Common myeloid progenitor, CD34-positive (primary cell): Measurements from ENCODE around the gene OR4D9.
"Not testable (repeated sequence)": the region's sequence is repeated elsewhere in the genome, so short reads cannot be mapped to it uniquely, and the experiment has no call there.

Experiments
- CTCF ChIA-PET: fragments of 350-600 bp; sonication (Branson Sonifier 250); formaldehyde crosslinking; loops from one replicate; lab custom pipeline; 2021; ENCODE audit warnings: antibody characterized with exemption; lab: Charles Lee
- POLR2A ChIA-PET: fragments of 350-600 bp; sonication (Branson Sonifier 250); formaldehyde crosslinking; loops from one replicate; lab custom pipeline; 2021; ENCODE audit warnings: antibody characterized with exemption; lab: Charles Lee
- DNase-seq, 3 donors: peaks; one replicate each; pipeline versions ENCODE4 v3.0.0 to v3.0.0-alpha.2; 2013
- H3K27ac ChIP-seq, 2 experiments: 1 replicate in 1 of 2; 2 replicates in 1 of 2; pipeline ENCODE4 v1.7.0; 2013; ENCODE audit warnings: inconsistent platforms in 2 of 2, low read length in 2 of 2, mild to moderate bottlenecking in 2 of 2, low read depth in 1 of 2, moderate library complexity in 1 of 2; ENCODE audit not compliant: severe bottlenecking in 2 of 2, insufficient read depth in 1 of 2, poor library complexity in 1 of 2
- H3K27me3 ChIP-seq, 5 experiments: replicated peaks in 2 of 5; 1 replicate in 3 of 5; 2 replicates in 2 of 5; pipeline versions ENCODE4 v1.6.1 to v1.7.0; 2013; ENCODE audit warnings: low read length in 4 of 5, mild to moderate bottlenecking in 2 of 5, moderate library complexity in 2 of 5, inconsistent platforms in 1 of 5; ENCODE audit not compliant: insufficient read depth in 5 of 5, control insufficient read depth in 4 of 5
- H3K36me3 ChIP-seq, 4 experiments: 1 replicate in 2 of 4; 2 replicates in 2 of 4; pipeline versions ENCODE4 v1.6.1 to v1.7.0; 2013; ENCODE audit warnings: low read length in 3 of 4, control low read depth in 1 of 4, mild to moderate bottlenecking in 1 of 4; ENCODE audit not compliant: control insufficient read depth in 4 of 4, insufficient read depth in 4 of 4
- H3K4me1 ChIP-seq, 4 experiments: 1 replicate in 3 of 4; 2 replicates in 1 of 4; pipeline versions ENCODE4 v1.6.1 to v1.7.1; 2013; ENCODE audit warnings: low read length in 3 of 4, mild to moderate bottlenecking in 3 of 4, control low read depth in 1 of 4, inconsistent platforms in 1 of 4, moderate library complexity in 1 of 4; ENCODE audit not compliant: control insufficient read depth in 4 of 4, insufficient read depth in 4 of 4; ENCODE audit errors: control extremely low read depth in 1 of 4
- H3K4me3 ChIP-seq, 7 experiments: 1 replicate in 4 of 7; 2 replicates in 3 of 7; pipeline versions ENCODE4 v1.5.1 to v1.7.0; 2013; ENCODE audit warnings: mild to moderate bottlenecking in 7 of 7, low read length in 6 of 7, moderate library complexity in 6 of 7, inconsistent platforms in 2 of 7, low read depth in 2 of 7, control low read depth in 1 of 7; ENCODE audit not compliant: insufficient read depth in 4 of 7, control insufficient read depth in 1 of 7; ENCODE audit errors: extremely low read depth in 1 of 7
- H3K9me3 ChIP-seq, 5 experiments: 1 replicate in 4 of 5; 2 replicates in 1 of 5; pipeline versions ENCODE4 v1.6.1 to v1.7.1; 2013; ENCODE audit warnings: low read length in 4 of 5, mild to moderate bottlenecking in 2 of 5, inconsistent platforms in 1 of 5, low read depth in 1 of 5, moderate library complexity in 1 of 5; ENCODE audit not compliant: control insufficient read depth in 4 of 5, insufficient read depth in 2 of 5; ENCODE audit errors: control extremely low read depth in 1 of 5
- WGBS: methylation state at CpG from one replicate; pipeline ENCODE4 v1.1.5; 2013; ENCODE audit not compliant: insufficient coverage; 5-methylcytosine and 5-hydroxymethylcytosine counted together

Gene OR4D9

DNA sequence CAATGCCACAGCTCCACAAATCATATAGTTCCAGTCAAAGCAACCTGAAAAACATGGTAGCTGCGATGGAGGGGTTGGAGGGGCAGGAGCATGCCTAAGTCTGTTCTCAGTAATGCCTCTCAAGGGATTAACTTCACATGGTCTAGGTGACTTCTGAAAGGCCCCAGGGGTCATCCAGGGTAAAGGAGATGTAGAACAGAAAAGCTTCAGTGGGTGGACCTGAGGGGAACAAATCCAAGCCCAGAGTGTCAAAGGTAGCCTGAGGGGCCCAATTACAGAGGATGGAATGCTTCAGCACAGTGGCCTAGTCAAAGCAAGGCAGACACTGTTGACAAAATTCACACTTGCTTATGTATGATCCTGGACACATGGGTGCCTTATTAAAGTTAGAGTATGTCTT is 23.3 kb downstream of the OR4D9 start:
- no CpG with 5 or more reads among the region's 1 CpG for WGBS
- CTCF ChIA-PET, result interaction anchor here (2.0 to 2.1 kb wide), 2 partner anchors 14 to 15 kb away, joined by 5 to 7 read pairs; no protein-coding TSS in a partner anchor

DNA sequence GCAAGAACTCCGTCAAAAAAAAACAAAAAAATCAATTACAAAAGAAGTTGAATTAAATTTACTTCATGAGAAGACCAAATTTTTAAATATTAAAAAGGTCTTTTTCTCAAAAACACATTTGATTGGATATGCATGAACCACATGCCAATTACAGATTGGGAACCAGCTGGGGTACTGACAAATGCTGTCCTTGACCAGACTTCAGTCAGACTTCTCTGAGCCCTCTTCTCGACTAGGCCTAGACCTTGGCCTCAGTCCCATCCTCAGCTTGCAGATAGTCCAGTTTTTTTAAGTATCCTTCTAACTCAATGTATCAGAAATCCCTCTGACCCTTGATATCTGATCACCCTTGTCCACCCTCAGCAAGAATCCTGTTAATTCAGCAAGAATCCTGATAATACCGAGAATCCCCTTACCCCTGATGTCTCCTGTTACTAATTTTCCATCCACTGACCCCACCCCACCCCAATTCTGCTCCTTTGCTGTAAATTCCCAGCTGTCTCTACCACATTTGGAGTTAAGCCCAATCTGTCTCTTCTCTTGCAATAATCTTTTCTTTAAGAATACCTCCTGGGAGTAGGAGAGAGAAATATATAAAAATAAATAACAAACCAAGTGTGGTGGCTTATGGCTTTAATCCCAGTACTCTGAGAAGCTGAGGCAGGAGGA is 30.9 kb downstream of the OR4D9 start:
- no peak overlapping the region for H3K27ac ChIP-seq
- no peak overlapping the region for H3K4me3 ChIP-seq
- no peaks in the 10 kb centered on the region for H3K36me3 ChIP-seq
- no peaks in the 10 kb centered on the region for H3K27me3 ChIP-seq
- no peak for DNase-seq
- H3K9me3 ChIP-seq, result no peaks in the 10 kb centered on the region
- 100% methylated on average over 2 of the region's 3 CpGs for WGBS
- POLR2A ChIA-PET, result interaction anchor here (0.7 kb wide), 1 partner anchor 127 kb away, joined by 7 read pairs; the partner anchor contains the start of gene PATL1
- peaks cover 2 to 7% (median 6%) of the 10 kb centered on the region in 4 experiments for H3K4me1 ChIP-seq
- CTCF ChIA-PET, result interaction anchor here (1.2 kb wide), 2 partner anchors 15 to 23 kb away, joined by 3 read pairs; no protein-coding TSS in a partner anchor

More for the DNA sequence above, 23.3 kb downstream of the OR4D9 start:
- no peaks in the 10 kb centered on the region for H3K27me3 ChIP-seq
- POLR2A ChIA-PET, result no interaction called here
- no peaks in the 10 kb centered on the region for H3K9me3 ChIP-seq
- H3K27ac ChIP-seq, result no peak overlapping the region
- H3K4me3 ChIP-seq, result no peak overlapping the region
- DNase-seq, result no peak
- no peaks in the 10 kb centered on the region for H3K36me3 ChIP-seq
- H3K4me1 ChIP-seq, result peaks cover 2 to 14% (median 9%) of the 10 kb centered on the region in 4 experiments

DNA sequence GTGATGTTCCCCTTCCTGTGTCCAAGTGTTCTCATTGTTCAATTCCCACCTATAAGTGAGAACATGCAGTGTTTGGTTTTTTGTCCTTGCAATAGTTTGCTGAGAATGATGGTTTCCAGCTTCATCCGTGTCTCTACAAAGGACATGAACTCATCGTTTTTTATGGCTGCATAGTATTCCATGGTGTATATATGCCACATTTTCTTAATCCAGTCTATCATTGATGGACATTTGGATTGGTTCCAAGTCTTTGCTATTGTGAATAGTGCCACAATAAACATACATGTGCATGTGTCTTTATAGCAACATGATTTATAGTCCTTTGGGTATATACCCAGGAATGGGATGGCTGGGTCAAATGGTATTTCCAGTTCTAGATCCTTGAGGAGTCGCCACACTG is 32.4 kb downstream of the OR4D9 start:
- POLR2A ChIA-PET, H3K4me3 ChIP-seq, H3K4me1 ChIP-seq, H3K36me3 ChIP-seq, H3K27me3 ChIP-seq, H3K9me3 ChIP-seq, DNase-seq, H3K27ac ChIP-seq, CTCF ChIA-PET: not testable (repeated sequence)
- WGBS, result no CpG with 5 or more reads among the region's 3 CpGs

DNA sequence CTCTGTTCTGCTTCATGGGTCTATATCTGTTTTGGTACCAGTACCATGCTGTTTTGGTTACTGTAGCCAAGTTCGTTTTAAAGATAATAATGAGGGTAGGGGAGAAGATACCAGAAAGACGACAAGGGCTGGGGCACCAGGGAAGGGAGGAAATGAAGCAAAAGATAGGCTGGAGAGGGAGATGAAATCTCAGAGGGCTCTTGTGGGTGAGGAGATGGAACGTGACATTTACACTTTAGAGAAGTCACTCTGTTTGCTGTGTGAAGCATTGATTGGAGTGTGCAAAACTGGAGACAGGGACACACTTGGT is 33.5 kb downstream of the OR4D9 start:
- Histone ChIP-seq H3K27ac (peak overlapping the region in 1 of 2 experiments; percentile 78), H3K27me3 (no peaks in the 10 kb centered on the region), H3K36me3 (no peaks in the 10 kb centered on the region), H3K9me3 (no peaks in the 10 kb centered on the region), H3K4me1 (peaks cover 3 to 7% (median 5%) of the 10 kb centered on the region in 4 experiments), H3K4me3 (no peak overlapping the region)
- POLR2A ChIA-PET, result no interaction called here
- WGBS, result 77% methylated on average over 3 of the region's 3 CpGs
- CTCF ChIA-PET, result no interaction called here
- no peak for DNase-seq

DNA sequence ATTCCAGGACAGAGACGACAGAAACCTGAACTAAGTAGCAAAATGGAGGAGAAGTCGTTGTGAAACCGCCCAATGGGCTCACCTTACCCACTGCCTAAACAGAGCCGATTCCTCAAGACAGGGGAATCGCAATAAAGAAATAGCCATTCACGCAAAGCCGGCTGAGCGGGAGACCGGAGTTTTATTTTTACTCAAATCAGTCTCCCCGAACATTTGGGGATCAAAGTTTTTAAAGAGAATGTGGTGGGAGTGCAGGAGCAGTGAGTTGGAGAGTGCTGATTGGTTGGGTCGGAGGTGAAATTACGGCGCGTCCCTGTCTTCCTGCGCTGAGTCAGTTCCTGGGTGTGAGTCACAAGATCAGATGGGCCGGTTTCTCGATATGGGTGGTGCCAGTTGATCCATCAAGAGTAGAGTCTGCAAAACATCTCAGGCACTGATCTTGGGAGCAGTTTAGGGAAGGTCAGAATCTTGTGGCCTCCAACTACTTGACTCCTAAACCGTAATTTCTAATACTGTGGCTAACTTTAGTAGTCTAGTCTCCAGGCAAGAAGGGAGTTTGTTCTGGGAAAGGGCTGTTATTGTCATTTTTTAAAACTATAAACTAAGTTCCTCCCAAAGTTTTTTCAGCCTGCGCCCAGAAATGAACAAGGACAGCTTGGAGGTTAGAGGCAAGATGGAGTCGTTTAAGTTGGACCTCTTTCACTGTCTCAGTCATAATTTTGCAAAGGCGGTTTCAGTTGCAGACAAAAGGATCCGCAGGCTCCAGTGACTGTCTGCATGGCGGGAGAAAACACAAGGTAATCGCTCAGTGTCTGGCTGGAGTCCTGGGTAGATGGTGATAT is 34.1 kb downstream of the OR4D9 start:
- ChIA-PET POLR2A (no interaction called here), CTCF (no interaction called here)
- Histone ChIP-seq H3K36me3 (no peaks in the 10 kb centered on the region), H3K9me3 (no peaks in the 10 kb centered on the region), H3K27me3 (no peaks in the 10 kb centered on the region), H3K27ac (peak overlapping the region in 1 of 2 experiments; percentile 78), H3K4me3 (no peak overlapping the region), H3K4me1 (peaks cover 3 to 9% (median 5%) of the 10 kb centered on the region in 4 experiments)
- 95% methylated on average over 21 of the region's 24 CpGs for WGBS
- DNase-seq, result no peak

DNA sequence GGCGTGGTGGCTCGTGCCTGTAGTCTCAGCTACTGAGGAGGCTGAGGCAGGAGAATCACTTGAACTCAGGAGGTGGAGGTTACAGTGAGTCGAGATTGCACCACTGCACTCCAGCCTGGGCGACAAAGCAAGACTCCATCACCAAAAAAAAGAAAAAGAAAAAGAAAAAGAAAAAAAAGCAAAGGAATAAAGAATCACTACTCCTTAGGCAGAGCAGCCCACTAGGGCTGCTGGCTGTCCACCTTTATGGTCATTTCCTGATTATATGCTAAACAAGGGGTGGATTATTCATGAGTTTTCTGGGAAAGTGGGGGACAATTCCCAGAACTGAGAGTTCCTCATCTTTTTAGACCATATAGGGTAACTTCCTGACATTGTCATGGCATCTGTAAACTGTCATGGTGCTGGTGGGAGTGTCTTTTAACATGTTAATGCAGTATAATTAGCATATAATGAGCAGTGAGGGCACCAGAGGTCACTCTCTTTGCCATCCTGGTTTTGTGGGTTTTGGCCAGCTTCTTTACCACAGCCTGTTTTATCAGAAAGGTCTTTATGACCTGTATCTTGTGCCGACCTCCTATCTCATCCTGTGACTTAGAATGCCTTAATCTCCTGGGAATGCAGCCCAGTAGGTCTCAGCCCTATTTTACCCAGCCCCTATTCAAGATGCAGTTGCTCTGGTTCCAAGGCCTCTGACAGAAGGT is 36.4 kb downstream of the OR4D9 start:
- H3K36me3 ChIP-seq, H3K4me3 ChIP-seq, H3K27me3 ChIP-seq, H3K9me3 ChIP-seq, POLR2A ChIA-PET: not testable (repeated sequence)
- CTCF ChIA-PET, result interaction anchor here (1.6 kb wide), 1 partner anchor 11 kb away, joined by 6 read pairs; no protein-coding TSS in a partner anchor
- 76% methylated on average over 3 of the region's 5 CpGs for WGBS
- peak in 1 of 3 donors; percentile 35 for DNase-seq
- Histone ChIP-seq H3K4me1 (peaks cover 3 to 16% (median 9%) of the 10 kb centered on the region in 4 experiments), H3K27ac (peak overlapping the region in 1 of 2 experiments; percentile 68)
